ENCODE measurements around the gene HSPH1.

DNA sequence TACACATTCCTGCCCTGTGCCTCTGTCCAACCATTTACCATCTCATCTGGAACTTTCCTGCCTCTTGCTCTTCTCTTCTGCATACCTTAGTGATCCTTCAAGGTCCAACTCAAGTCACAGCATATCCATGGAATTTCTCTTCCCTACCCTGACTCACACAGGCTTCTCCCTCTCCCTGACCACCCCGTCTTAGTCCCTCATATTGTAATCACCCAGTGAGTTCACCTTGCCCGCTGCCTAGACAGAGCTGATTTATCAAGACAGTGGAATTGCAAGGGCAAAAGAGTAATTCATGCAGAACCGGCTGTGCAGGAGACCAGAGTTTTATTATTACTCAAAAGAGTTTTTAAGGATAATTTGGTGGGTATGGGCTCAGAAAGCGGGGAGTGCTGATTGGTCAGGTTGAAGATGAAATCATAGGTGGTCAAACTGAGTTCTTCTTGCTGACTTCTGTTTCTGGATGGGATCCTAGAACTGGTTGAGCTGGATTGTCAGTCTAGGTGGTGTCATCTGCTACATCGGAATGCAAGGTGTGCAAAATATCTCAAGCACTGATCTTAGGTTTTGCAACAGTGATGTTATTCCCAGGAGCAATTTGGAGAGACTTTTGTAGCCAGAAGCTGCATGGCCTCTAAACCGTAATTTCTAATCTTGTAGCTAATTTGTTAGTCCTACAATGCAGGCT, 67.2 kb downstream of the HSPH1 start:
- no peak for TF ChIP-seq MXI1 (conservative IDR thresholded peaks at IDR 0.05; ENCODE audit: poor library complexity, severe bottlenecking)
- no peak for TF ChIP-seq EZH2 (IDR thresholded peaks at IDR 0.05; ENCODE audit: borderline replicate concordance, insufficient read depth, low read length, poor library complexity, severe bottlenecking)
- no peak for TF ChIP-seq CTCF (IDR thresholded peaks at IDR 0.05; ENCODE audit: poor library complexity, severe bottlenecking)
- TF ChIP-seq RAD21 (conservative IDR thresholded peaks at IDR 0.05): no peak
- TF ChIP-seq POLR2AphosphoS5 (IDR thresholded peaks at IDR 0.05): no peak
- TF ChIP-seq, protein P1, sequence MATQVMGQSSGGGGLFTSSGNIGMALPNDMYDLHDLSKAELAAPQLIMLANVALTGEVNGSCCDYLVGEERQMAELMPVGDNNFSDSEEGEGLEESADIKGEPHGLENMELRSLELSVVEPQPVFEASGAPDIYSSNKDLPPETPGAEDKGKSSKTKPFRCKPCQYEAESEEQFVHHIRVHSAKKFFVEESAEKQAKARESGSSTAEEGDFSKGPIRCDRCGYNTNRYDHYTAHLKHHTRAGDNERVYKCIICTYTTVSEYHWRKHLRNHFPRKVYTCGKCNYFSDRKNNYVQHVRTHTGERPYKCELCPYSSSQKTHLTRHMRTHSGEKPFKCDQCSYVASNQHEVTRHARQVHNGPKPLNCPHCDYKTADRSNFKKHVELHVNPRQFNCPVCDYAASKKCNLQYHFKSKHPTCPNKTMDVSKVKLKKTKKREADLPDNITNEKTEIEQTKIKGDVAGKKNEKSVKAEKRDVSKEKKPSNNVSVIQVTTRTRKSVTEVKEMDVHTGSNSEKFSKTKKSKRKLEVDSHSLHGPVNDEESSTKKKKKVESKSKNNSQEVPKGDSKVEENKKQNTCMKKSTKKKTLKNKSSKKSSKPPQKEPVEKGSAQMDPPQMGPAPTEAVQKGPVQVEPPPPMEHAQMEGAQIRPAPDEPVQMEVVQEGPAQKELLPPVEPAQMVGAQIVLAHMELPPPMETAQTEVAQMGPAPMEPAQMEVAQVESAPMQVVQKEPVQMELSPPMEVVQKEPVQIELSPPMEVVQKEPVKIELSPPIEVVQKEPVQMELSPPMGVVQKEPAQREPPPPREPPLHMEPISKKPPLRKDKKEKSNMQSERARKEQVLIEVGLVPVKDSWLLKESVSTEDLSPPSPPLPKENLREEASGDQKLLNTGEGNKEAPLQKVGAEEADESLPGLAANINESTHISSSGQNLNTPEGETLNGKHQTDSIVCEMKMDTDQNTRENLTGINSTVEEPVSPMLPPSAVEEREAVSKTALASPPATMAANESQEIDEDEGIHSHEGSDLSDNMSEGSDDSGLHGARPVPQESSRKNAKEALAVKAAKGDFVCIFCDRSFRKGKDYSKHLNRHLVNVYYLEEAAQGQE (IDR thresholded peaks at IDR 0.05; ENCODE audit: borderline replicate concordance): no peak
- TF ChIP-seq EP300 (conservative IDR thresholded peaks at IDR 0.05; ENCODE audit: poor library complexity, severe bottlenecking): no peak
- TF ChIP-seq TAF1 (IDR thresholded peaks at IDR 0.05; ENCODE audit: low read depth): no peak
- no peak for TF ChIP-seq SMC3 (conservative IDR thresholded peaks at IDR 0.05; ENCODE audit: poor library complexity)

Data from neural cell (in vitro differentiated cells).